Activated T-helper 9 cell treated with anti-CD3 and anti-CD28 coated beads, Interleukin-2, amount 50 U/mL, for 16 hours (primary cell): ENCODE measurements around the gene STIP1.

Source experiments
- DNase-seq: peaks from one replicate; pipeline ENCODE4 v3.0.0-alpha.2; 2020; ENCODE audit warnings: low read depth

Gene STIP1

GRCh38 chr11:64250415-64251015 is 64.5 kb downstream of the STIP1 start:
- DNase-seq = no peak

GRCh38 chr11:64251016-64251752 is 65.2 kb downstream of the STIP1 start, which contains the start of gene PLCB3:
TSS of gene PLCB3 (plus strand) at chr11:64251530. CDS start at chr11:64251650, 120 bp downstream.
- DNase-seq = peak; percentile 61

- DNase-seq = no peak
These were observed 65.7 kb downstream of the STIP1 start for GRCh38 chr11:64251753-64252002.

GRCh38 chr11:64252003-64252872 is 66.3 kb downstream of the STIP1 start:
- DNase-seq = no peak

- DNase-seq = no peak
These were observed 67.1 kb downstream of the STIP1 start for GRCh38 chr11:64253043-64253442.

GRCh38 chr11:64253481-64253880 is 67.5 kb downstream of the STIP1 start:
- DNase-seq = no peak
